ENCODE data around the gene PAM16.
A peak's percentile ranks its signal among the peaks of the same experiment; 100 is the strongest.

The PAM16 gene

GRCh38 chr16:4392382-4393239 is 41.5 kb upstream of the PAM16 start:
- Histone ChIP-seq H3K27ac (no peak overlapping the region), H3K36me3 (no peaks in the 10 kb centered on the region; the same call in 1 of the 2 replicates), H3K4me3 (ENCODE audit: low read depth, low read length) (no peak overlapping the region), H3K27me3 (ENCODE audit: insufficient read depth, low read depth, severe bottlenecking) (no peaks in the 10 kb centered on the region), H3K9me3 (ENCODE audit: severe bottlenecking) (no peaks in the 10 kb centered on the region)
- DNase-seq = no peak
- TF ChIP-seq CTCF (IDR thresholded peaks at IDR 0.05; ENCODE audit: low read depth, low read length) = no peak

- Histone ChIP-seq H3K9me3 (ENCODE audit: severe bottlenecking) (no peaks in the 10 kb centered on the region), H3K27ac (no peak overlapping the region), H3K27me3 (ENCODE audit: insufficient read depth, low read depth, severe bottlenecking) (no peaks in the 10 kb centered on the region), H3K4me3 (ENCODE audit: low read depth, low read length) (no peak overlapping the region), H3K36me3 (no peaks in the 10 kb centered on the region; the same call in 1 of the 2 replicates)
- DNase-seq = no peak
- TF ChIP-seq CTCF (IDR thresholded peaks at IDR 0.05; ENCODE audit: low read depth, low read length) = no peak
Observed at GRCh38 chr16:4391631-4392381, 40.7 kb upstream of the PAM16 start.

GRCh38 chr16:4390266-4391260 is 39.4 kb upstream of the PAM16 start:
- H3K27me3 ChIP-seq (ENCODE audit: insufficient read depth, low read depth, severe bottlenecking) = no peaks in the 10 kb centered on the region
- no peak overlapping the region for H3K4me3 ChIP-seq (ENCODE audit: low read depth, low read length)
- TF ChIP-seq CTCF (IDR thresholded peaks at IDR 0.05; ENCODE audit: low read depth, low read length) = 0 out of 2 replicates have a peak, but pooled peaks have one; percentile 15
- H3K27ac ChIP-seq = no peak overlapping the region
- H3K9me3 ChIP-seq (ENCODE audit: severe bottlenecking) = no peaks in the 10 kb centered on the region
- DNase-seq = no peak
- no peaks in the 10 kb centered on the region; the same call in 1 of the 2 replicates for H3K36me3 ChIP-seq

- DNase-seq = no peak
- H3K9me3 ChIP-seq (ENCODE audit: severe bottlenecking) = no peaks in the 10 kb centered on the region
- H3K27me3 ChIP-seq (ENCODE audit: insufficient read depth, low read depth, severe bottlenecking) = no peaks in the 10 kb centered on the region
- H3K36me3 ChIP-seq = no peaks in the 10 kb centered on the region; the same call in 1 of the 2 replicates
- H3K4me3 ChIP-seq (ENCODE audit: low read depth, low read length) = no peak overlapping the region
- no peak for TF ChIP-seq CTCF (IDR thresholded peaks at IDR 0.05; ENCODE audit: low read depth, low read length)
- H3K27ac ChIP-seq = no peak overlapping the region
Observed at GRCh38 chr16:4389051-4389955, 38.2 kb upstream of the PAM16 start.

All from WERI-Rb-1 (cell line).